Fibroblast of lung (primary cell): Measurements from ENCODE around the gene NSUN3. TPM values are rescaled to one million over a fixed set of nuclear protein-coding genes. Genes with fewer than 3 reads are reported as not detected.

Source experiments
- DNase-seq, 2 donors: peaks; one replicate each; pipeline versions ENCODE4 v3.0.0 to v3.0.0-alpha.2; 2010; ENCODE audit warnings: low read depth in 2 of 2
- H2AFZ ChIP-seq: 2 replicates; pipeline ENCODE4 v1.5.1; 2012; ENCODE audit warnings: low read length, control low read depth, inconsistent platforms
- H3K27ac ChIP-seq: 2 replicates; pipeline ENCODE4 v1.5.1; 2011; ENCODE audit warnings: low read length, control low read depth; ENCODE audit not compliant: insufficient read depth
- H3K27me3 ChIP-seq: 2 replicates; pipeline ENCODE4 v1.5.1; 2011; ENCODE audit warnings: mild to moderate bottlenecking, low read length; ENCODE audit not compliant: control insufficient read depth, insufficient read depth
- H3K36me3 ChIP-seq: 2 replicates; pipeline ENCODE4 v1.5.1; 2011; ENCODE audit warnings: low read length; ENCODE audit not compliant: control insufficient read depth, insufficient read depth
- H3K4me1 ChIP-seq: 2 replicates; pipeline ENCODE4 v1.5.1; 2011; ENCODE audit warnings: low read length; ENCODE audit not compliant: control insufficient read depth, insufficient read depth; ENCODE audit errors: extremely low read depth
- H3K4me2 ChIP-seq: 2 replicates; pipeline ENCODE4 v1.5.1; 2011; ENCODE audit warnings: low read length, control low read depth; ENCODE audit not compliant: insufficient read depth; ENCODE audit errors: extremely low read depth
- H3K4me3 ChIP-seq, 4 experiments: fragments of 200-600 bp in 1 of 4; sonication (generic) in 1 of 4; replicated peaks in 1 of 4; 2 replicates each; pipeline ENCODE4 v1.5.1; 2011 to 2016; ENCODE audit warnings: low read length in 4 of 4, low read depth in 3 of 4, mild to moderate bottlenecking in 3 of 4, control low read depth in 2 of 4, inconsistent platforms in 1 of 4, mixed read lengths in 1 of 4; ENCODE audit not compliant: insufficient read depth in 1 of 4; ENCODE audit errors: control extremely low read depth in 1 of 4
- H3K79me2 ChIP-seq: 2 replicates; pipeline ENCODE4 v1.5.1; 2012; ENCODE audit warnings: mild to moderate bottlenecking, low read length, inconsistent platforms; ENCODE audit not compliant: control insufficient read depth, insufficient read depth
- H3K9ac ChIP-seq: 2 replicates; pipeline ENCODE4 v1.5.1; 2011; ENCODE audit warnings: mild to moderate bottlenecking, low read length, control low read depth; ENCODE audit not compliant: insufficient read depth
- H3K9me3 ChIP-seq: 2 replicates; pipeline ENCODE4 v1.5.1; 2012; ENCODE audit warnings: low read depth, low read length; ENCODE audit not compliant: control insufficient read depth, insufficient read depth
- H4K20me1 ChIP-seq: 2 replicates; pipeline ENCODE4 v1.5.1; 2011; ENCODE audit warnings: low read length; ENCODE audit not compliant: control insufficient read depth, insufficient read depth; ENCODE audit errors: extremely low read depth
- CTCF ChIP-seq, 2 donors: IDR thresholded peaks in 1 of 2; conservative IDR thresholded peaks in 1 of 2; 1 replicate in 1 of 2; 2 replicates in 1 of 2; pipeline ENCODE4 v1.5.1; 2011 to 2012; ENCODE audit warnings: low read length in 2 of 2, control low read depth in 1 of 2, inconsistent platforms in 1 of 2, low read depth in 1 of 2, mild to moderate bottlenecking in 1 of 2
- EZH2 ChIP-seq: IDR thresholded peaks from 2 replicates; pipeline ENCODE4 v1.5.1; 2012; ENCODE audit warnings: low read length, control low read depth, mild to moderate bottlenecking; ENCODE audit errors: missing control alignments
- polyA plus RNA-seq, 2 donors: library from polyadenylated mRNA; depleted of rRNA in 1 of 2; stranded (reverse) in 1 of 2; unstranded in 1 of 2; fragments of >200 nt; gene quantifications; 2 replicates each; pipeline ENCODE4 v1.2.1, GENCODE V29; 2011 to 2012; ENCODE audit warnings: missing spikeins in 1 of 2
- total RNA-seq: library from RNA; depleted of rRNA; stranded (reverse); fragments of >200 nt; gene quantifications from 2 replicates; pipeline ENCODE4 v1.2.1, GENCODE V29; 2014

NSUN3 gene
- total and polyA plus RNA-seq, 2 donors (not counting 1 experiment from before 2014, with no cell fraction given) = 6.2 to 23.1 TPM

GRCh38 chr3:94159062-94159828 is 96.4 kb downstream of the NSUN3 start:
- no peaks in the 10 kb centered on the region for H3K79me2 ChIP-seq
- H3K9me3 ChIP-seq = no peaks in the 10 kb centered on the region
- no peak overlapping the region for H3K9ac ChIP-seq
- no peak overlapping the region for H2AFZ ChIP-seq
- H3K4me1 ChIP-seq = no peaks in the 10 kb centered on the region
- H4K20me1 ChIP-seq = no peaks in the 10 kb centered on the region
- H3K4me3 ChIP-seq = peak overlapping the region in 1 of 4 experiments; percentile 18
- no peaks in the 10 kb centered on the region for H3K36me3 ChIP-seq
- DNase-seq = peak; percentile 60 to 81
- H3K27ac ChIP-seq = no peak overlapping the region
- no peaks in the 10 kb centered on the region for H3K27me3 ChIP-seq
- TF ChIP-seq CTCF (conservative IDR thresholded peaks at IDR 0.05 in 1 of 2, IDR thresholded peaks at IDR 0.05 in 1 of 2; ENCODE audit: low read depth in 1 of 2, low read length in 2 of 2) (no peak), EZH2 (no peak)
- H3K4me2 ChIP-seq = no peak overlapping the region

DNA sequence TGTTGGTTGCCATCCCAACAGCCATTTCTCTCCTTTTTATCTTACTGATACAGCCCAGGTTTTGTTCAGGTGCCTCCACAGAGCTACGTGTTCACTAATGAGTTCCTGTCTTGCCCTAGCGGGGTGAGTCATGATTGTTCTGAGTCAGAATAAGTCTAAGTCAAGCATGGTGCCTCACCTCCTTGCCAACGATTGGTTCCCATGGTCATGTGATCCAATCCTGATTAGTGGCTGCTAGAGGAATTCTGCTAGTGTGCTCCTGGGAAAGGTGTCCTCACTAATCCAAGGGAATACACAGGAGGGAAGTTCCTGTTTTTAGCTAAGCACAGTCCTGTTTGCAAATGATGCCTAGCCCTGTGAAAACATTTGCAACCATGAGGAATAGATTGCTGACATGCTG is 99.8 kb downstream of the NSUN3 start:
- no peaks in the 10 kb centered on the region for H4K20me1 ChIP-seq
- H2AFZ ChIP-seq = no peak overlapping the region
- no peak overlapping the region for H3K27ac ChIP-seq
- no peaks in the 10 kb centered on the region for H3K4me1 ChIP-seq
- DNase-seq = peak in 1 of 2 donors; percentile 81
- no peaks in the 10 kb centered on the region for H3K27me3 ChIP-seq
- H3K4me2 ChIP-seq = no peak overlapping the region
- H3K79me2 ChIP-seq = no peaks in the 10 kb centered on the region
- H3K4me3 ChIP-seq = no peak overlapping the region
- H3K36me3 ChIP-seq = no peaks in the 10 kb centered on the region
- H3K9me3 ChIP-seq = no peaks in the 10 kb centered on the region
- no peak overlapping the region for H3K9ac ChIP-seq
- no peak for TF ChIP-seq EZH2
- TF ChIP-seq CTCF (conservative IDR thresholded peaks at IDR 0.05 in 1 of 2, IDR thresholded peaks at IDR 0.05 in 1 of 2; ENCODE audit: low read depth in 1 of 2, low read length in 2 of 2) = no peak

GRCh38 chr3:94167346-94167745 is 104.5 kb downstream of the NSUN3 start:
- TF ChIP-seq CTCF (conservative IDR thresholded peaks at IDR 0.05 in 1 of 2, IDR thresholded peaks at IDR 0.05 in 1 of 2; ENCODE audit: low read depth in 1 of 2, low read length in 2 of 2) (no peak), EZH2 (no peak)
- Histone ChIP-seq H2AFZ (no peak overlapping the region), H3K4me3 (no peak overlapping the region), H3K27me3 (no peaks in the 10 kb centered on the region), H3K4me1 (no peaks in the 10 kb centered on the region), H3K79me2 (no peaks in the 10 kb centered on the region), H3K27ac (no peak overlapping the region), H3K4me2 (no peak overlapping the region), H3K9me3 (no peaks in the 10 kb centered on the region), H4K20me1 (no peaks in the 10 kb centered on the region), H3K9ac (no peak overlapping the region), H3K36me3 (no peaks in the 10 kb centered on the region)
- no peak for DNase-seq
